Ovary (tissue), 3 donors: ENCODE measurements around the gene EPHA1.

Experiments used
- CTCF ChIP-seq, 3 donors: fragments of 450-650 bp in 2 of 3; fragments of 200-600 bp in 1 of 3; IDR thresholded peaks; one replicate each; pipeline versions ENCODE4 v1.5.1 to v1.8.0; 2016 to 2022; ENCODE audit warnings: antibody characterized with exemption in 3 of 3, mild to moderate bottlenecking in 1 of 3
- EP300 ChIP-seq: sonication (generic); formaldehyde crosslinking; IDR thresholded peaks from one replicate; pipeline ENCODE4 v1.6.1; 2017; ENCODE audit warnings: antibody characterized with exemption
- POLR2A ChIP-seq: fragments of 450-650 bp; IDR thresholded peaks from one replicate; pipeline ENCODE4 v1.6.1; 2017; ENCODE audit warnings: antibody characterized with exemption, mild to moderate bottlenecking, moderate library complexity
- donor health status: DM: no; HTN: no; CAD: no.

- TF ChIP-seq POLR2A (no peak), CTCF (IDR thresholded peaks at IDR 0.05) (no peak), EP300 (no peak)
Measured at GRCh38 chr7:143431109-143431508, 22.5 kb upstream of the EPHA1 start.
